M059J (cell line): ENCODE results near the gene FARP1. TPM values are rescaled to one million over a fixed set of nuclear protein-coding genes. Genes with fewer than 3 reads are reported as not detected.
"Not testable (repeated sequence)": the region's sequence is repeated elsewhere in the genome, so short reads cannot be mapped to it uniquely, and the experiment has no call there.

ENCODE experiments used
- DNase-seq: peaks from one replicate; pipeline ENCODE4 v3.0.0-alpha.2; 2012; ENCODE audit warnings: low read depth
- total RNA-seq: library from RNA; depleted of rRNA; stranded (reverse); fragments of >200 nt; shearing (Covaris generic); gene quantifications from 2 replicates; pipeline ENCODE4 v1.2.3, GENCODE V29; 2014

The FARP1 gene
- total RNA-seq, 1 experiment from 2014 or later: 13.3 TPM

- no peak for DNase-seq
These were observed 82.4 kb downstream of the FARP1 start for GRCh38 chr13:98225036-98225940.

GRCh38 chr13:98226496-98226895 lies 83.6 kb downstream of the FARP1 start:
- DNase-seq: no peak

- DNase-seq: no peak
These were observed 85.9 kb downstream of the FARP1 start for GRCh38 chr13:98228661-98229341.

- DNase-seq: not testable (repeated sequence)
These were observed 87.9 kb downstream of the FARP1 start for GRCh38 chr13:98230762-98231161.

- DNase-seq: peak; percentile 16
These were observed 89.6 kb downstream of the FARP1 start for GRCh38 chr13:98232456-98232855.

- DNase-seq: no peak
These were observed 90.2 kb downstream of the FARP1 start for GRCh38 chr13:98233127-98233526.

DNA sequence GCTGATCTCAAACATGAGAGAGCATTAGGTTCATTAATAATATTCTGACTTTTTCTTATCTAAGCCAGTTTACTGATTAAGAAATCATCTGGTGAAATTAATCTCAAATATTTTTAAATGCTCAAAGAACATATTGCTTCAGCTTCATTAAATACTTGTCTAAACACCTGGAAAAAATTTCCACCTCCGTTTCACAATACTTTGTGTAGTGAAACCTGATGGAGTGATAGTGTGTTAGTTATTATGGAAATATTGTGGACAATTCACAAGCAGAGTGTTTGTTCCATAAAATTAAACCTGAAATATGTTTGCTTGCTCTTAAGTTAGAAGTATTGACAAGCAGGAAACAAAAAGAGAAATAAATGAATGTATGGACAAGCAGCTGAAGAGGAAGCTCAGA lies 91.5 kb downstream of the FARP1 start:
- no peak for DNase-seq

GRCh38 chr13:98236197-98236596 lies 93.3 kb downstream of the FARP1 start:
- DNase-seq: no peak

DNA sequence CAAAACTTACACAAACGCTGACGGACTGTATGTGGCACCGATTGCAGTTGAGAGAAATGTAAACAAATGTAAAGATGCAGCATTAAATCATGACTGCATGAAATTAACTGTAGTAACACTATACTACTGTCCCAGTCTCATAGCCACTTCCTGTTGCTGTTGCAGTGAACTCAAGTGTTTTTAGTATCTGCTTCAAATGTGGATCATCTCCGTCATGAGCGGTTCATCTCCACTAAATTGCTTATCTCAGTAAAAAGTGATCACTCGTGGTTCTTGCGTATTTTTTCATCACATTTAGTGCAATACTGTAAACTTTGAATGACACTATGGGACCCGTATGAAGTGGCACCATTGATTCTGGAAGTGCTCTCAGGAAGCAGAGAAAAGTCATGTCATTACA lies 94.4 kb downstream of the FARP1 start:
- DNase-seq: no peak

DNA sequence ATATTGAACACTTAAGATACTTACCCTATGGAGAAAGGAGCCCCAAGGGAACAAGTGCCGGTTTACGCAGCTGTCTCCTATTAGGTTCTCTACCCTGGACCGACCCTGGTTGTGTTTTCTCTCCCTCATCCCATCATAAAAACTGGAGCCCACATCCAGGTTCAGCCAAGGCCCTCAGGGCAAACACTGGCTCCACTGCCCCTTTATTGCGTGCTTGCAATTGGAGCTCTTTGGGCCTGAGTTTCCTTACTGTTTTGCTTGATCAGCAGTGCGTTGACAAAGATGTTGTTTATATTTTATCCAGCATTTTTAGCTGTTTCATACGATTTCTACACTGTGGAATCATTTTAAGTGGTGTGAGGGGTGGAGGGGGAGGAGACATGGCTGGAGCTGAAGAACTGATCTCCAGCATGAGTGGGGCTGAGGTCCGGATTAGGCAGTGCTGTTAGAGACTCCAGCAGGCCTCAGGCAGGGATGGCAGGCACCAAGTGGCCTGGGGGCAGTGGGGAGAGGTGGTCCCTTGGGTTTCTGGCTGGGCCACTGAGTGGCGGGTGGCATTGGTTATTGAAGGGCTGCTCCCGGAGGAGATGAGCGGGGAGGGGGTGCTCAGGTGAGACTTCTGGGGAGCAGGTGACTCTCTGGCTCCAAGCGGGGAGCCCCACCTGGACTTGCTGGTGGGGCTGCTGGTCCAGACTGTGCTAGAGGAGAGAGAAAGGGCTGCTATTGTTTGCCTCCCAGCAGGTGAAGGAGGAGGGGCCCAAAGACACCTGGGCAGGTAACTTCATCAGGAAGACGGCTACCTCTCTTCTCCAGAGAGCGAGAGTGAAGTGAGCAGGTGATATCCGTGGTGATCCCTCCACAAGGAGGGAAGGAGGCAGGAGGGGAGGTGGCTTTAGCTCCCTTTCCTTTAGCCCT lies 96.5 kb downstream of the FARP1 start:
- no peak for DNase-seq

DNA sequence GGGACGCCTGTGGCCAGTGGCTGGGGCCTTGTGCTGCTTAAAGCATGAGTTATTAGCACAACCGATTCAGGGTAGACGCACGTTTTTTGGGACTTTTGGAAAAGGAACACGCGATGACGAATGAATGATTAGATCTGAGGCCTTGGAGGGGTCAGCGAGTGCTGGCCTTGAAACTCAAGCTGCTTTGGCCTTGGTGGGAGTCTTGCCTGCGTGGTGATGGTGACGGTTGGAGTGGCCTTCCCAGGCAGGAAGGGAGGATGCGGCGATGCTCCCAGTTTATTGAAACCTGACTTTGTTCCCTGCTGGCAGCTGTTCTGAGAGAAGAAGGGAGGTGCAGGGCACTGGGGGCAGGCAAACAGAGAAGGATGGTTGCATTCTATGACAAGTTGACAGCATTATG lies 97.2 kb downstream of the FARP1 start:
- no peak for DNase-seq

DNA sequence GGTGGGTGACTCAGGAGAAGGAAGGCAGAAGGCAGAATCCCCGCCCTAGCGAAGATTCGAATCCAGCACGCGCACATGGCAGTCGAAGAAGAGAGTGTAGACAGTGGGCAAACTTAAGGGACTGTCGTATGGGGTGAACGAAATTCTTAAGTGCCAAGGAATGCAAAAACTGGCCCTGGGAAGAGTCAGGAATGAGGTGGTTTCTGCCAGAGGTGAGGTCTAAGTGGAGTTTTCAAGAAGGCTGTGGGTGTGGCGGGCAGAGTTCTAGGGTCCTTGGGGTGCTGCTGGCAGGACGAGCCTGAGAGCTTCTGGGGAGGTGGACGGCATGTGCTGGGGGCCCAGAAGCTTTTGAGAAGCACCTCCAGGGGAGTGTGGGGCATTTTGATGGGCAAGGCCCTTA lies 98.1 kb downstream of the FARP1 start:
- DNase-seq: no peak

DNA sequence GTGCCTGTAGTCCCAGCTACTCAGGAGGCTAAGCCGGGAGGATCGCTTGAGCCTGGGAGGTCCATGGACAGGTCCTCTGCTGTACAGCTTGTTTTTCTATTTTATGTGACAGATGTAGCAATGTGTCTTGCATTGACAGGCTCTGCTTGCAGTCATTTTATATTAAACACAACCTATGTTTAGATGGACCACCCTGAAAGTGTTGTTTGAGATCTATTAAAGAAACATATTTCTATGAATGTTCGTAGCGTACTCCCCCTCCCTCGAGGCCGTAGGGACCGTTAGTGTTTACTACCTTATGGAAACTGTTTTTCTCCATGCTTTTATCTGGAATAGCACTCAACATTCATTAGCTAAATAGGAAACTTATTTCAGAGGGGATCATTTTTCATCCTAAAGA lies 99.1 kb downstream of the FARP1 start:
- DNase-seq: no peak

DNA sequence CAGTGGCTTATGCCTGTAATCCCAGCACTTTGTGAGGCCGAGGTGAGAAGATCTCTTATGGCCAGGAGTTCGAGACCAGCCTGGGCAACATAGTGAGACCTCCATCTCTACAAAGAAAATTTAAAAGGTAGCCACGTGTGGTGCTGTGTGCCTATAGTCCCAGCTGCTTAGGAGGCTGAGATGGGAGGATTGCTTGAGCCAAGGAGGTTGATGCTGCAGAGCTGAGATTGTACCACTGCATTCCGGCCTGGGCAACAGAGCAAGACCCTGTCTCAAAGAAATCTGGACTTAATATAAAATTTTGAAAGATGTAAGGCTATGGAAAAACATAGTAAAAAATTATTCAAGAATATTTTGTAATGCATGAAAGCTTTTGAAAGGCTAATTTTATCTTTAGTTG lies 99.5 kb downstream of the FARP1 start:
- DNase-seq: no peak

- DNase-seq: no peak
These were observed 101.0 kb downstream of the FARP1 start for GRCh38 chr13:98243929-98244272.

DNA sequence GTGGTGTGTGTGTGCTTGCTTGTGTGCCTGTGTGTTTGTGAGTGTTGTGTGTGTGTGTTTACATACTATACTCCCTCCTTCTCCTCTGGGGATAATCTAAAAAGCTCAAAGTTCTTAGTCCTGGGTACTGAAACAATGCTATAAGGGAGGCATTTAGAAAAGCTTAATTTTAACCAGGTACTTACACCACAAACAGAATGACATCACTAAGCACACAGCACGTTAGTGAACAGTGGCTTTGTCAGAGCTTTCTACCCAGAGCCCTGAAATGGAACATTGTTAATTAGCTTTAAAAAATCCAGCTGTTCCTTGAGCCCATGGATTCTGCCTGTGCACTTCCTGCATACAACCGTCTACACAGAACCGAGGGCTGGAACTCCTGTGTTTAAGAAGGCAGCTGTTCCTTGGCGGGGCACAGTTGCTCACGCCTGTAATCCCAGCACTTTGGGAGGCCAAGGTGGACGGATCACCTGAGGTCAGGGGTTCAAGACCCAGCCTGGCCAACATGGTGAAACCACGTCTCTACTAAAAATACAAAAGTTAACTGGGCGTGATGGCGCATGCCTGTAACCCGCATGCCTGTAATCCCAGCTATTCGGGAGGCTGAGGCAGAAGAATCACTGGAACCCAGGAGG lies 103.8 kb downstream of the FARP1 start:
- no peak for DNase-seq

DNA sequence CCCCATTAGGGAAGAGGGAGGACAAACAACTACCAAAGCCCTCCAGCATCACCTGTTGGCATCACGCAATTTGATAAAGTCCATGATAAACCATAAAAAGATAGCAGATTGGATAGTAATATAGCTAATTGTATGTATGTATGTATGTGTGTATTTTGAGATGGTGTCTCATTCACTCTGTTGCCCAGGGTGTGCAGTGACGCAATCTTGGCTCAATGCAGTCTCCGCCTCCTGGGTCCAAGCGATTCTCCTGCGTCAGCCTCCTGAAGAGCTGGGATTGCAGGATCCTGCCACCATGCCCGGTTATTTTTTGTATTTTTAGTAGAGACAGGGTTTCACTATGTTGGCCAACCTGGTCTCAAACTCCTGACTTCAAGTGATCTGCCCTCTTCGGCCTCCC lies 108.8 kb downstream of the FARP1 start:
- DNase-seq: no peak

- peak; percentile 78 for DNase-seq
These were observed 110.1 kb downstream of the FARP1 start for GRCh38 chr13:98252931-98253470.

GRCh38 chr13:98253526-98253925 lies 110.6 kb downstream of the FARP1 start:
- DNase-seq: no peak

GRCh38 chr13:98254513-98254912 lies 111.6 kb downstream of the FARP1 start:
- no peak for DNase-seq

DNA sequence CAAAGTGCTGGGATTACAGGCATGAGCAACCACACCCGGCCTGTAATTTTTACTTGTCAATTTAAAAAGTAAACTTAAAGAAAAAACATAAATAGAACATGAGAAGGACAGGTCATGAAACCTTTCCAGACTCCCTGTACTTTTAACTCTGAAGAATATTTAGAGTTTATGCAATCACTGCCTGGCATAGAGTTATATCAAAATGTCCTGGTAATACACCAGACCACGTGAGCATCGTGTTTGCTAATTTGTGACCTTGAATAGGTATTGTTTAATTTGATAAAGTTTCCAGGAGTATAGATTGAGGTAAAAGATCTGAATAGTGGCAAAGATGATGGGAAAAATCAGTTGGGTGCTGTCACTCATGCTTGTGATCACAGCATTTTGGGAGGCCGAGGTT lies 115.3 kb downstream of the FARP1 start:
- no peak for DNase-seq
